BJ (cell line): ENCODE data around the gene SHB. TPM values are rescaled to one million over a fixed set of nuclear protein-coding genes. Genes with fewer than 3 reads are reported as not detected.

ENCODE experiments used
- CTCF ChIA-PET: fragments of 350-600 bp; formaldehyde crosslinking; extraction: SDS; loops from one replicate; lab custom pipeline; 2021; ENCODE audit warnings: antibody characterized with exemption, inconsistent platforms; lab: Yijun Ruan, JAX
- POLR2A ChIA-PET: fragments of 300-600 bp; sonication (Branson Sonifier 250); formaldehyde crosslinking; extraction: SDS; loops from one replicate; lab custom pipeline; 2021; ENCODE audit warnings: antibody characterized with exemption; lab: Charles Lee
- DNase-seq: peaks from one replicate; pipeline ENCODE4 v3.0.0-alpha.2; 2011; ENCODE audit warnings: low read depth
- H3K27me3 ChIP-seq: 2 replicates; pipeline ENCODE4 v1.6.0; 2011; ENCODE audit warnings: low read length; ENCODE audit not compliant: control insufficient read depth, insufficient read depth
- H3K36me3 ChIP-seq: 2 replicates; pipeline ENCODE4 v1.5.1; 2011; ENCODE audit warnings: low read length; ENCODE audit not compliant: control insufficient read depth, insufficient read depth
- H3K4me3 ChIP-seq: 2 replicates; pipeline ENCODE4 v1.5.1; 2011; ENCODE audit warnings: low read depth, mild to moderate bottlenecking, control low read depth, low read length
- polyA plus RNA-seq: library from polyadenylated mRNA; depleted of rRNA; stranded (reverse); fragments of >200 nt; gene quantifications from 2 replicates; pipeline ENCODE4 v1.2.3, GENCODE V29; 2011
- TF ChIP-seq, protein P1 (sequence below): IDR thresholded peaks from 2 replicates; pipeline ENCODE4 v1.5.1; 2011; ENCODE audit warnings: low read depth, mild to moderate bottlenecking, control low read depth, inconsistent platforms, low read length, moderate library complexity; ENCODE audit not compliant: insufficient read depth

The SHB gene
- polyA plus RNA-seq, 1 experiment = 18.6 TPM

DNA sequence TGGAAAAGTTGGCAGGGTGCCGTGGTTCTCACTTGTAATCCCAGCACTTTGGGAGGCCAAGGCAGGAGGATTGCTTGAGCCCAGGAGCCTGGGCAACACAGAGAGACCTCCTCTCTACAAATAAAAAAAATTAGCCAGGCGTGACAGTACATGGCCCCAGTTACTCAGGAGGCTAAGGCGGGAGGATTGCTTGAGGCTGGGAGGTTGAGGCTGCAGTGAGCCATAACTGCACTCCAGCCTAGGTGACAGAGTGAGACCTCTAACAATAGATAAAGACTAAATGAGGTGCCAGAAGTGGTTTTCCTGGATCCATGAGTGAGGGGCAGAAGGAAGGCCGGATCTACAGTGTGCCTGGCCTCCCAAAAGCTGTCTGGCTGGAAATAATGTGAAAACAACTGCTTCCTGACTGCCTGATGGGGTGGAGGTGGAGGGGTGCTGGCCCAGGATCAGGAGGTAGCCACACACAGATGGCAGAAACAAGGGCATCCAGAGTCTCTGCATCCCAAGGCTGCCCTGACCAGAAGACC lies 4.1 kb downstream of the SHB start:
- Histone ChIP-seq H3K27me3 (no peaks in the 10 kb centered on the region), H3K4me3 (0 out of 2 replicates have a peak overlapping the region, but pooled peaks have one; percentile 3), H3K36me3 (no peaks in the 10 kb centered on the region)
- ChIA-PET CTCF (interaction anchor here (0.9 kb wide), 1 partner anchor 199 kb away, joined by 3 read pairs; no protein-coding TSS in a partner anchor), POLR2A (no interaction called here)
- no peak for DNase-seq
- TF ChIP-seq, protein P1, sequence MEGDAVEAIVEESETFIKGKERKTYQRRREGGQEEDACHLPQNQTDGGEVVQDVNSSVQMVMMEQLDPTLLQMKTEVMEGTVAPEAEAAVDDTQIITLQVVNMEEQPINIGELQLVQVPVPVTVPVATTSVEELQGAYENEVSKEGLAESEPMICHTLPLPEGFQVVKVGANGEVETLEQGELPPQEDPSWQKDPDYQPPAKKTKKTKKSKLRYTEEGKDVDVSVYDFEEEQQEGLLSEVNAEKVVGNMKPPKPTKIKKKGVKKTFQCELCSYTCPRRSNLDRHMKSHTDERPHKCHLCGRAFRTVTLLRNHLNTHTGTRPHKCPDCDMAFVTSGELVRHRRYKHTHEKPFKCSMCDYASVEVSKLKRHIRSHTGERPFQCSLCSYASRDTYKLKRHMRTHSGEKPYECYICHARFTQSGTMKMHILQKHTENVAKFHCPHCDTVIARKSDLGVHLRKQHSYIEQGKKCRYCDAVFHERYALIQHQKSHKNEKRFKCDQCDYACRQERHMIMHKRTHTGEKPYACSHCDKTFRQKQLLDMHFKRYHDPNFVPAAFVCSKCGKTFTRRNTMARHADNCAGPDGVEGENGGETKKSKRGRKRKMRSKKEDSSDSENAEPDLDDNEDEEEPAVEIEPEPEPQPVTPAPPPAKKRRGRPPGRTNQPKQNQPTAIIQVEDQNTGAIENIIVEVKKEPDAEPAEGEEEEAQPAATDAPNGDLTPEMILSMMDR = no peak

GRCh38 chr9:38063363-38063707 lies 5.7 kb downstream of the SHB start:
- H3K4me3 ChIP-seq = no peak overlapping the region
- TF ChIP-seq, protein P1 = no peak
- POLR2A ChIA-PET = interaction anchor here (0.7 kb wide), 1 partner anchor 43 kb away, joined by 11 read pairs; no protein-coding TSS in a partner anchor
- no peaks in the 10 kb centered on the region; the same call in 1 of the 2 replicates for H3K36me3 ChIP-seq
- DNase-seq = no peak
- CTCF ChIA-PET = interaction anchor here (0.7 to 2.2 kb wide), 6 partner anchors 11 to 160 kb away, joined by 3 to 6 read pairs (median 4); no protein-coding TSS in a partner anchor
- no peaks in the 10 kb centered on the region for H3K27me3 ChIP-seq

- TF ChIP-seq, protein P1 = no peak
- POLR2A ChIA-PET = interaction anchor here (0.7 kb wide), 1 partner anchor 42 kb away, joined by 11 read pairs; no protein-coding TSS in a partner anchor
- Histone ChIP-seq H3K4me3 (no peak overlapping the region), H3K27me3 (no peaks in the 10 kb centered on the region), H3K36me3 (no peaks in the 10 kb centered on the region; the same call in 1 of the 2 replicates)
- no peak for DNase-seq
- CTCF ChIA-PET = interaction anchor here (0.7 to 2.2 kb wide), 7 partner anchors 11 to 151 kb away, joined by 3 to 7 read pairs (median 4); no protein-coding TSS in a partner anchor
These were observed 6.3 kb downstream of the SHB start for GRCh38 chr9:38062498-38063362.

- ChIA-PET CTCF (interaction anchor here (1.3 to 2.2 kb wide), 4 partner anchors 10 to 151 kb away, joined by 3 to 7 read pairs (median 4); no protein-coding TSS in a partner anchor), POLR2A (no interaction called here)
- H3K27me3 ChIP-seq = no peaks in the 10 kb centered on the region
- TF ChIP-seq, protein P1 = no peak
- no peak overlapping the region for H3K4me3 ChIP-seq
- DNase-seq = no peak
- no peaks in the 10 kb centered on the region; the same call in 1 of the 2 replicates for H3K36me3 ChIP-seq
These were observed 6.9 kb downstream of the SHB start for GRCh38 chr9:38062106-38062497.
